K562 (cell line): Measurements from ENCODE around the gene PTCRA. TPM values are rescaled to one million over a fixed set of nuclear protein-coding genes. Genes with fewer than 3 reads are reported as not detected.
A peak's percentile ranks its signal among the peaks of the same experiment; 100 is the strongest.

Experiments used
- C11orf30 ChIP-seq: fragments of 450-650 bp; IDR thresholded peaks from 2 replicates; pipeline ENCODE4 v1.6.1; 2016; ENCODE audit warnings: low read depth, mild to moderate bottlenecking
- ETV1 ChIP-seq: fragments of 450-650 bp; conservative IDR thresholded peaks from 2 replicates; pipeline ENCODE4 v1.6.1; 2016; ENCODE audit warnings: missing genetic modification characterization, control low read depth, low read depth, missing compliant biosample characterization
- HMG20A ChIP-seq: fragments of 450-650 bp; formaldehyde crosslinking; conservative IDR thresholded peaks from 2 replicates; pipeline ENCODE4 v1.4.0; 2020; ENCODE audit warnings: mild to moderate bottlenecking, mixed read lengths
- MTA1 ChIP-seq: fragments of 450-650 bp; IDR thresholded peaks from 2 replicates; pipeline ENCODE4 v1.6.1; 2017; ENCODE audit warnings: borderline replicate concordance
- NFXL1 ChIP-seq: fragments of 450-650 bp; formaldehyde crosslinking; IDR thresholded peaks from 2 replicates; pipeline ENCODE4 v1.4.0; 2021; ENCODE audit warnings: mild to moderate bottlenecking
- RBM25 ChIP-seq: fragments of 200-400 bp; formaldehyde crosslinking; IDR thresholded peaks from 2 replicates; pipeline ENCODE4 v1.6.1; 2018; ENCODE audit warnings: low read length, low read depth, moderate library complexity; ENCODE audit not compliant: severe bottlenecking
- SUPT5H ChIP-seq: fragments of 450-650 bp; IDR thresholded peaks from 2 replicates; pipeline ENCODE4 v1.6.1; 2016
- ZBTB7A ChIP-seq: IDR thresholded peaks from 2 replicates; pipeline ENCODE4 v1.6.1; 2011; ENCODE audit warnings: low read depth, mild to moderate bottlenecking, low read length, moderate library complexity, borderline replicate concordance; ENCODE audit not compliant: control insufficient read depth
- ZC3H11A ChIP-seq: IDR thresholded peaks from 2 replicates; pipeline ENCODE4 v1.6.1; 2012; ENCODE audit warnings: low read depth, low read length, improper control_type of control experiment
- ZNF354B ChIP-seq: fragments of 250-450 bp; sonication (Bioruptor Pico); IDR thresholded peaks from 2 replicates; pipeline ENCODE4 v1.4.0; 2020
- ZNF41 ChIP-seq: fragments of 250-450 bp; sonication (Bioruptor Pico); conservative IDR thresholded peaks from 2 replicates; pipeline ENCODE4 v1.4.0; 2020; ENCODE audit warnings: mild to moderate bottlenecking
- ZNF507 ChIP-seq: conservative IDR thresholded peaks from 2 replicates; pipeline ENCODE4 v1.6.1; 2017; ENCODE audit warnings: missing genetic modification characterization, missing compliant biosample characterization
- ZNF551 ChIP-seq: fragments of 250-450 bp; sonication (Bioruptor Pico); IDR thresholded peaks from 2 replicates; pipeline ENCODE4 v1.5.0; 2021; ENCODE audit warnings: mild to moderate bottlenecking, moderate library complexity
- ZNF76 ChIP-seq: fragments of 250-450 bp; sonication (Bioruptor Pico); IDR thresholded peaks from 2 replicates; pipeline ENCODE4 v1.4.0; 2020; ENCODE audit warnings: mild to moderate bottlenecking, moderate library complexity, borderline replicate concordance
- polyA plus RNA-seq, 8 experiments: library from polyadenylated mRNA; depleted of rRNA in 4 of 8; stranded (reverse) in 5 of 8; unstranded in 3 of 8; fragments of >200 nt; fragmentation: Nextera tagmentation in 2 of 8; fragmentation: Illumina TruSeq in 1 of 8; extraction: Ambion mirVana in 2 of 8; extraction: Trizol in 1 of 8; gene quantifications; 2 replicates each; pipeline versions ENCODE4 v1.2.1 to v1.2.3, GENCODE V29; 2011 to 2014; ENCODE audit warnings: inconsistent platforms in 1 of 8, missing spikeins in 1 of 8
- total RNA-seq, 7 experiments: library from RNA; depleted of rRNA in 6 of 7; stranded (reverse); fragments of >200 nt in 6 of 7; fragmentation: Illumina TruSeq in 2 of 7; extraction: Trizol in 2 of 7; gene quantifications; 2 replicates each; pipeline versions ENCODE4 v1.2.1 to v1.2.3, GENCODE V29; 2011 to 2021; ENCODE audit warnings: low replicate concordance in 1 of 7
- TF ChIP-seq, protein P1 (sequence below): sonication (generic); formaldehyde crosslinking; IDR thresholded peaks from 2 replicates; pipeline ENCODE4 v1.8.0; 2022; ENCODE audit warnings: missing genetic modification reagents, mild to moderate bottlenecking, borderline replicate concordance
- TF ChIP-seq, protein P2 (sequence below): fragments of 250-450 bp; sonication (Bioruptor Pico); IDR thresholded peaks from 2 replicates; pipeline ENCODE4 v1.4.0; 2020; ENCODE audit warnings: mild to moderate bottlenecking, moderate library complexity, borderline replicate concordance
- TF ChIP-seq, protein P3 (sequence below): IDR thresholded peaks from 2 replicates; pipeline ENCODE4 v1.6.1; 2011; ENCODE audit warnings: borderline replicate concordance, low read depth, mild to moderate bottlenecking, moderate library complexity, low read length; ENCODE audit not compliant: insufficient read depth, poor library complexity, severe bottlenecking
- TF ChIP-seq, protein P4 (sequence below): fragments of 250-450 bp; sonication (Bioruptor Pico); IDR thresholded peaks from 2 replicates; pipeline ENCODE4 v1.8.0; 2022; ENCODE audit warnings: moderate library complexity, mild to moderate bottlenecking, inconsistent platforms
- TF ChIP-seq, protein P5 (sequence below): sonication (generic); formaldehyde crosslinking; IDR thresholded peaks from 2 replicates; pipeline ENCODE4 v1.8.0; 2022; ENCODE audit warnings: mild to moderate bottlenecking, missing genetic modification reagents

PTCRA gene
- total and polyA plus RNA-seq, 9 of the 15 experiments (the other 6 are each of a cell fraction or from before 2014, with no cell fraction given): 0.21 TPM; not detected in 8

DNA sequence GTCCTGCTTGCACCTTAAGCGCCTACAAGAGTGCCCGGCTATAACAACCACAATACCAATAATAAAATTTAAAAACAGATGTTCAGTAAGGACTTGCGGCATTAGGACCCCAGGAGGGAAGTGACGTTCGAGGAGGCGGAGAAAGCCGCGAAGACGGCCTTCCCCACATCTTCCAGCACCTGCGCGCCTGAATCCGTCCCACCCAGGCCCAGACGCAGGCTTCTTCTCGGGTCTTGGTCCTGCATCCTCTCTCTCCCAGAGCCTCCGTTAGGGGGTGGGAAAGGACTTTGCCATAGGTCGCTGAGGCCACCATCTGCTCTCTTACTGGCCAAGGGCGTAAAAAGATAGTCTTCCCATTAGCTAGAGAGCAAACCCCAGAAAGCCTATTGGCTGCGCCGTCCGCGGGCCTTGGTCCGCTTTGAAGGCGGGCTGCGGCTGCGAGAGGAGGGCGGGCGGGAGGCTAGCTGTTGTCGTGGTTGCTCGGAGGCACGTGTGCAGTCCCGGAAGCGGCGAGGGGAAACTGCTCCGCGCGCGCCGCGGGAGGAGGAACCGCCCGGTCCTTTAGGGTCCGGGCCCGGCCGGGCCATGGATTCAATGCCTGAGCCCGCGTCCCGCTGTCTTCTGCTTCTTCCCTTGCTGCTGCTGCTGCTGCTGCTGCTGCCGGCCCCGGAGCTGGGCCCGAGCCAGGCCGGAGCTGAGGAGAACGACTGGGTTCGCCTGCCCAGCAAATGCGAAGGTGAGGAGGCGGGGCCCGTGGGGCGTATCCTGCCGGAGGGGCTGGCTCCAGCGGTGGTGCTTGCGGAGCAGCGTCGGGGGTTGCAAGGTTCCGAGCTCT lies 13.3 kb downstream of the PTCRA start, which contains the start of gene CNPY3 (continued):
- TF ChIP-seq, protein P1, sequence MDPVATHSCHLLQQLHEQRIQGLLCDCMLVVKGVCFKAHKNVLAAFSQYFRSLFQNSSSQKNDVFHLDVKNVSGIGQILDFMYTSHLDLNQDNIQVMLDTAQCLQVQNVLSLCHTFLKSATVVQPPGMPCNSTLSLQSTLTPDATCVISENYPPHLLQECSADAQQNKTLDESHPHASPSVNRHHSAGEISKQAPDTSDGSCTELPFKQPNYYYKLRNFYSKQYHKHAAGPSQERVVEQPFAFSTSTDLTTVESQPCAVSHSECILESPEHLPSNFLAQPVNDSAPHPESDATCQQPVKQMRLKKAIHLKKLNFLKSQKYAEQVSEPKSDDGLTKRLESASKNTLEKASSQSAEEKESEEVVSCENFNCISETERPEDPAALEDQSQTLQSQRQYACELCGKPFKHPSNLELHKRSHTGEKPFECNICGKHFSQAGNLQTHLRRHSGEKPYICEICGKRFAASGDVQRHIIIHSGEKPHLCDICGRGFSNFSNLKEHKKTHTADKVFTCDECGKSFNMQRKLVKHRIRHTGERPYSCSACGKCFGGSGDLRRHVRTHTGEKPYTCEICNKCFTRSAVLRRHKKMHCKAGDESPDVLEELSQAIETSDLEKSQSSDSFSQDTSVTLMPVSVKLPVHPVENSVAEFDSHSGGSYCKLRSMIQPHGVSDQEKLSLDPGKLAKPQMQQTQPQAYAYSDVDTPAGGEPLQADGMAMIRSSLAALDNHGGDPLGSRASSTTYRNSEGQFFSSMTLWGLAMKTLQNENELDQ: no peak
- TF ChIP-seq, protein P2, sequence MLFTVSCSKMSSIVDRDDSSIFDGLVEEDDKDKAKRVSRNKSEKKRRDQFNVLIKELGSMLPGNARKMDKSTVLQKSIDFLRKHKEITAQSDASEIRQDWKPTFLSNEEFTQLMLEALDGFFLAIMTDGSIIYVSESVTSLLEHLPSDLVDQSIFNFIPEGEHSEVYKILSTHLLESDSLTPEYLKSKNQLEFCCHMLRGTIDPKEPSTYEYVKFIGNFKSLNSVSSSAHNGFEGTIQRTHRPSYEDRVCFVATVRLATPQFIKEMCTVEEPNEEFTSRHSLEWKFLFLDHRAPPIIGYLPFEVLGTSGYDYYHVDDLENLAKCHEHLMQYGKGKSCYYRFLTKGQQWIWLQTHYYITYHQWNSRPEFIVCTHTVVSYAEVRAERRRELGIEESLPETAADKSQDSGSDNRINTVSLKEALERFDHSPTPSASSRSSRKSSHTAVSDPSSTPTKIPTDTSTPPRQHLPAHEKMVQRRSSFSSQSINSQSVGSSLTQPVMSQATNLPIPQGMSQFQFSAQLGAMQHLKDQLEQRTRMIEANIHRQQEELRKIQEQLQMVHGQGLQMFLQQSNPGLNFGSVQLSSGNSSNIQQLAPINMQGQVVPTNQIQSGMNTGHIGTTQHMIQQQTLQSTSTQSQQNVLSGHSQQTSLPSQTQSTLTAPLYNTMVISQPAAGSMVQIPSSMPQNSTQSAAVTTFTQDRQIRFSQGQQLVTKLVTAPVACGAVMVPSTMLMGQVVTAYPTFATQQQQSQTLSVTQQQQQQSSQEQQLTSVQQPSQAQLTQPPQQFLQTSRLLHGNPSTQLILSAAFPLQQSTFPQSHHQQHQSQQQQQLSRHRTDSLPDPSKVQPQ (CRISPR knock-in tag): no peak
- no peak for TF ChIP-seq NFXL1 (CRISPR knock-in tag)
- TF ChIP-seq SUPT5H: peak; percentile 80
- no peak for TF ChIP-seq ZNF354B (CRISPR knock-in tag)
- no peak for TF ChIP-seq HMG20A (CRISPR knock-in tag)
- TF ChIP-seq RBM25: peak; percentile 97
- TF ChIP-seq ZBTB7A: peak; percentile 59; the same call in 1 of the 2 replicates
- peak; percentile 91 for TF ChIP-seq ETV1 (tag)
- TF ChIP-seq, protein P3, sequence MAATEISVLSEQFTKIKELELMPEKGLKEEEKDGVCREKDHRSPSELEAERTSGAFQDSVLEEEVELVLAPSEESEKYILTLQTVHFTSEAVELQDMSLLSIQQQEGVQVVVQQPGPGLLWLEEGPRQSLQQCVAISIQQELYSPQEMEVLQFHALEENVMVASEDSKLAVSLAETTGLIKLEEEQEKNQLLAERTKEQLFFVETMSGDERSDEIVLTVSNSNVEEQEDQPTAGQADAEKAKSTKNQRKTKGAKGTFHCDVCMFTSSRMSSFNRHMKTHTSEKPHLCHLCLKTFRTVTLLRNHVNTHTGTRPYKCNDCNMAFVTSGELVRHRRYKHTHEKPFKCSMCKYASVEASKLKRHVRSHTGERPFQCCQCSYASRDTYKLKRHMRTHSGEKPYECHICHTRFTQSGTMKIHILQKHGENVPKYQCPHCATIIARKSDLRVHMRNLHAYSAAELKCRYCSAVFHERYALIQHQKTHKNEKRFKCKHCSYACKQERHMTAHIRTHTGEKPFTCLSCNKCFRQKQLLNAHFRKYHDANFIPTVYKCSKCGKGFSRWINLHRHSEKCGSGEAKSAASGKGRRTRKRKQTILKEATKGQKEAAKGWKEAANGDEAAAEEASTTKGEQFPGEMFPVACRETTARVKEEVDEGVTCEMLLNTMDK: no peak
- peak; percentile 67 for TF ChIP-seq C11orf30
- TF ChIP-seq MTA1: no peak
- no peak for TF ChIP-seq ZC3H11A
- no peak for TF ChIP-seq ZNF41 (CRISPR knock-in tag)
- 0 out of 2 replicates have a peak, but pooled peaks have one; percentile 46 for TF ChIP-seq ZNF76 (CRISPR knock-in tag)
- no peak for TF ChIP-seq ZNF551 (CRISPR knock-in tag)
- no peak for TF ChIP-seq ZNF507 (tag)
- TF ChIP-seq, protein P4, sequence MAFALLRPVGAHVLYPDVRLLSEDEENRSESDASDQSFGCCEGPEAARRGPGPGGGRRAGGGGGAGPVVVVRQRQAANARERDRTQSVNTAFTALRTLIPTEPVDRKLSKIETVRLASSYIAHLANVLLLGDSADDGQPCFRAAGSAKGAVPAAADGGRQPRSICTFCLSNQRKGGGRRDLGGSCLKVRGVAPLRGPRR (CRISPR knock-in tag): no peak
- TF ChIP-seq, protein P5, sequence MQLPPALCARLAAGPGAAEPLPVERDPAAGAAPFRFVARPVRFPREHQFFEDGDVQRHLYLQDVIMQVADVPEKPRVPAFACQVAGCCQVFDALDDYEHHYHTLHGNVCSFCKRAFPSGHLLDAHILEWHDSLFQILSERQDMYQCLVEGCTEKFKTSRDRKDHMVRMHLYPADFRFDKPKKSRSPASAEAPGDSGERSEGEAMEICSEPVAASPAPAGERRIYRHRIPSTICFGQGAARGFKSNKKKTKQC (CRISPR knock-in tag): peak; percentile 91; the same call in 1 of the 2 replicates
